ENCODE measurements around the gene MCTP1. TPM values are rescaled to one million over a fixed set of nuclear protein-coding genes. Genes with fewer than 3 reads are reported as not detected.

Gene MCTP1
- total RNA-seq, 1 experiment from 2014 or later, result 7.5 TPM

DNA sequence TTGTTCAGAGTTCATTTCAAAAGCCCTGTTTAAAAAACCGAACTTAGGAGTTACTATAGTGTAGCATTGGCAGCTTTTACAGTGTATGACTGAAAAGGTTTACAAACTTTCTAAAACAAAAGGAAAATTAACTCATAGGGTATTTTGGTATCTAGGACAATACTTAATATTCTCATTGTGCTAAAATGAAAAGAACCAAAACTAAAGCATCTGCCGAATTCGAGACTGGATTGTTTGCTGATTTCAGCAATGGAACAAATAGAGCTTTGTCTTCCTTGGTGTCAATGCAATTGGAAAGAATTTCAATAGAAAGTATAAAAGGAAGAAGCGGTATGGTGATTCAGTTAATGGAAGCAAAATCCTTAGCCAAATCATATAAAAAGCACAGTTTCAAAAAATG is 412.4 kb downstream of the MCTP1 start:
- Histone ChIP-seq H3K27ac (ENCODE audit: low read length) (no peak overlapping the region), H3K9me2 (replicated peaks; ENCODE audit: low read length) (no peaks in the 10 kb centered on the region), H2AFZ (ENCODE audit: low read length) (no peak overlapping the region), H3K4me3 (ENCODE audit: low read length) (no peak overlapping the region), H3K9me3 (ENCODE audit: low read length) (no peaks in the 10 kb centered on the region), H3K36me3 (ENCODE audit: low read depth, low read length) (no peaks in the 10 kb centered on the region), H3K4me1 (ENCODE audit: insufficient read depth, low read length) (no peaks in the 10 kb centered on the region), H3K4me2 (ENCODE audit: low read length) (no peak overlapping the region), H3K27me3 (ENCODE audit: low read length) (no peaks in the 10 kb centered on the region), H3K9ac (ENCODE audit: low read length) (no peak overlapping the region), H4K20me1 (ENCODE audit: low read length) (no peaks in the 10 kb centered on the region), H3F3A (ENCODE audit: low read length, unreplicated experiment) (no peaks in the 10 kb centered on the region), H3K79me2 (ENCODE audit: low read length) (no peaks in the 10 kb centered on the region)
- intact Hi-C loops (cut with micrococcal nuclease), result no loop called here
- BruUV-seq (replicated peaks), result no TSS peak
- ChIA-PET CTCF (no interaction called here), POLR2A (ENCODE audit: unreplicated experiment) (no interaction called here)
- DNase-seq (no peak), ATAC-seq (no peak)
- TF ChIP-seq, protein P1, sequence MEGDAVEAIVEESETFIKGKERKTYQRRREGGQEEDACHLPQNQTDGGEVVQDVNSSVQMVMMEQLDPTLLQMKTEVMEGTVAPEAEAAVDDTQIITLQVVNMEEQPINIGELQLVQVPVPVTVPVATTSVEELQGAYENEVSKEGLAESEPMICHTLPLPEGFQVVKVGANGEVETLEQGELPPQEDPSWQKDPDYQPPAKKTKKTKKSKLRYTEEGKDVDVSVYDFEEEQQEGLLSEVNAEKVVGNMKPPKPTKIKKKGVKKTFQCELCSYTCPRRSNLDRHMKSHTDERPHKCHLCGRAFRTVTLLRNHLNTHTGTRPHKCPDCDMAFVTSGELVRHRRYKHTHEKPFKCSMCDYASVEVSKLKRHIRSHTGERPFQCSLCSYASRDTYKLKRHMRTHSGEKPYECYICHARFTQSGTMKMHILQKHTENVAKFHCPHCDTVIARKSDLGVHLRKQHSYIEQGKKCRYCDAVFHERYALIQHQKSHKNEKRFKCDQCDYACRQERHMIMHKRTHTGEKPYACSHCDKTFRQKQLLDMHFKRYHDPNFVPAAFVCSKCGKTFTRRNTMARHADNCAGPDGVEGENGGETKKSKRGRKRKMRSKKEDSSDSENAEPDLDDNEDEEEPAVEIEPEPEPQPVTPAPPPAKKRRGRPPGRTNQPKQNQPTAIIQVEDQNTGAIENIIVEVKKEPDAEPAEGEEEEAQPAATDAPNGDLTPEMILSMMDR (conservative IDR thresholded peaks at IDR 0.05; ENCODE audit: low read depth, low read length), result no peak
- TF ChIP-seq EZH2phosphoT487 (IDR thresholded peaks at IDR 0.05; ENCODE audit: borderline replicate concordance, low read length), result no peak
- no peak for TF ChIP-seq EZH2 (IDR thresholded peaks at IDR 0.05; ENCODE audit: low read length, unreplicated experiment)

DNA sequence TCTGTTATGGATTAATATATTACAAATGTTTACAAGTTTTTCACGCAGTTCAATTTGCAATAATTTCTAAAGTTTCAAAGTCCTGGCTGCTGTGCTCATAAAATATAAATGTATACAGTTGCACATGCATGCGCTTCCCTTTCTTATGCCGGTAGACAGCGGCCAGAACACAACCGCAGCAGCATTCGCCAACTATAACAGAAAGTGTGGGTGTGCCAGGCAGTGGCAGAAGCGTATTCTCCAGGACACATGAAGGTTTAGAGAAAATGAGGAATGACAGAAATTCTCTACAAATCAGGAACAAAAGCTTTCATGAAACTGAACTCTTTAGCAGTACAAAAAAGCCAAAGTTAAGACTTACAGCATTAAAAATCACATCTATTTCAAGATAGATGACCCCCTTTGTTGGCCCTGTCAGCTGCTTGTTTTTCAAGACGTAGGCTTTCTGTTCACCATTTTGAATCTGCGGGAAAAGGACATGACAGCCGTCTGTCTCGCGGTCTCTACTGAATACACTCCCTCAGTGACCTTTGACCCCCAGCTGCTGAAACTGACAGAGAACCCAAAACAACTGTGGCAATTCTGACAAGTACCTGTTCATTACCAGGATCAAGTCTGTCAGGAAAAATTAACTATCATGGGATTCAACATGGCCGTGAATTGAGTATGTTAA is 414.2 kb downstream of the MCTP1 start:
- TF ChIP-seq EZH2 (IDR thresholded peaks at IDR 0.05; ENCODE audit: low read length, unreplicated experiment), result no peak
- H3K4me1 ChIP-seq (ENCODE audit: insufficient read depth, low read length), result no peaks in the 10 kb centered on the region
- no peaks in the 10 kb centered on the region for H3K36me3 ChIP-seq (ENCODE audit: low read depth, low read length)
- intact Hi-C loops (cut with micrococcal nuclease), result no loop called here
- POLR2A ChIA-PET (ENCODE audit: unreplicated experiment), result no interaction called here
- H3K79me2 ChIP-seq (ENCODE audit: low read length), result no peaks in the 10 kb centered on the region
- no peak overlapping the region for H3K4me2 ChIP-seq (ENCODE audit: low read length)
- CTCF ChIA-PET, result no interaction called here
- no peak overlapping the region for H3K27ac ChIP-seq (ENCODE audit: low read length)
- no peaks in the 10 kb centered on the region for H4K20me1 ChIP-seq (ENCODE audit: low read length)
- no peak for ATAC-seq
- no peak overlapping the region for H3K9ac ChIP-seq (ENCODE audit: low read length)
- BruUV-seq (replicated peaks), result no TSS peak
- H3K9me2 ChIP-seq (replicated peaks; ENCODE audit: low read length), result no peaks in the 10 kb centered on the region
- no peaks in the 10 kb centered on the region for H3K27me3 ChIP-seq (ENCODE audit: low read length)
- no peak for DNase-seq
- H3K4me3 ChIP-seq (ENCODE audit: low read length), result no peak overlapping the region
- no peak overlapping the region for H2AFZ ChIP-seq (ENCODE audit: low read length)
- no peaks in the 10 kb centered on the region for H3K9me3 ChIP-seq (ENCODE audit: low read length)
- no peaks in the 10 kb centered on the region for H3F3A ChIP-seq (ENCODE audit: low read length, unreplicated experiment)

GRCh38 chr5:94869921-94870320 is 415.0 kb downstream of the MCTP1 start:
- TF ChIP-seq EZH2phosphoT487 (IDR thresholded peaks at IDR 0.05; ENCODE audit: borderline replicate concordance, low read length) (no peak), EZH2 (IDR thresholded peaks at IDR 0.05; ENCODE audit: low read length, unreplicated experiment) (no peak)
- TF ChIP-seq, protein P1 (conservative IDR thresholded peaks at IDR 0.05; ENCODE audit: low read depth, low read length), result no peak

More at GRCh38 chr5:94869921-94870320, 415.0 kb downstream of the MCTP1 start:
- H3K9me2 ChIP-seq (replicated peaks; ENCODE audit: low read length), result no peaks in the 10 kb centered on the region
- no peak overlapping the region for H3K4me3 ChIP-seq (ENCODE audit: low read length)
- no peak overlapping the region for H3K27ac ChIP-seq (ENCODE audit: low read length)
- H3K79me2 ChIP-seq (ENCODE audit: low read length), result no peaks in the 10 kb centered on the region
- BruUV-seq (replicated peaks), result no TSS peak
- no peaks in the 10 kb centered on the region for H4K20me1 ChIP-seq (ENCODE audit: low read length)
- intact Hi-C loops (cut with micrococcal nuclease), result no loop called here
- DNase-seq (no peak), ATAC-seq (no peak)
- no peak overlapping the region for H3K4me2 ChIP-seq (ENCODE audit: low read length)
- ChIA-PET POLR2A (ENCODE audit: unreplicated experiment) (no interaction called here), CTCF (no interaction called here)
- no peak overlapping the region for H3K9ac ChIP-seq (ENCODE audit: low read length)
- H3K4me1 ChIP-seq (ENCODE audit: insufficient read depth, low read length), result no peaks in the 10 kb centered on the region
- H3F3A ChIP-seq (ENCODE audit: low read length, unreplicated experiment), result no peaks in the 10 kb centered on the region
- H3K9me3 ChIP-seq (ENCODE audit: low read length), result no peaks in the 10 kb centered on the region
- H3K36me3 ChIP-seq (ENCODE audit: low read depth, low read length), result no peaks in the 10 kb centered on the region
- no peak overlapping the region for H2AFZ ChIP-seq (ENCODE audit: low read length)
- H3K27me3 ChIP-seq (ENCODE audit: low read length), result no peaks in the 10 kb centered on the region
